Posterior cingulate gyrus (tissue), 11 donors: Measurements from ENCODE around the gene PLXNA1.

ENCODE experiments used
- DNase-seq, 10 donors: peaks; one replicate each; pipeline versions ENCODE4 v3.0.0 to v3.0.0-alpha.2; 2020 to 2021; ENCODE audit warnings: mixed read lengths in 3 of 10
- intact Hi-C: fragments of 100-400 bp; cut with DNase I; formaldehyde crosslinking; loops from one replicate; pipeline ENCODE4 v1.15.1; 2023

The PLXNA1 gene

DNA sequence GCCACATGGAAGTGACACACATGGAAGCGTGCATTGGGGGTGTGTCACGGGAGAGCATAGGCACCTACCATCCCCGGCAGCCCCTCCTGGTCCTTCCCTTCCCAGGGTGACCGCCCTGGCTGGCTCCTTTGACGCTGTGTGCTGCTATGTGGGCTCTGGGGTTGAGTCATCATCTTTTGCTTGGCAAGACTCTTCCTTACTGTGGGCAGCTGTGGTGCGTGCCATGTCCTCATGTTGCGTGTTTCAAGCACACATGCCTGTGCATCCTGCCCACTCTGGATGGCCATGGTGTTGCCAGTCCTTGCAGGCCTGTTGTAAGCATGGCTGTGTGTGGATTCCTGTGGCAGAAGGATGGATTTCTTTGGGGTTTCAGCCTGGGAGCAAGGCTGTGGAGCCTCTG is 14.0 kb downstream of the PLXNA1 start:
- DNase-seq = peak in 7 of 10 donors; percentile 34 to 95 (median 76)
- intact Hi-C loops = no loop called here

DNA sequence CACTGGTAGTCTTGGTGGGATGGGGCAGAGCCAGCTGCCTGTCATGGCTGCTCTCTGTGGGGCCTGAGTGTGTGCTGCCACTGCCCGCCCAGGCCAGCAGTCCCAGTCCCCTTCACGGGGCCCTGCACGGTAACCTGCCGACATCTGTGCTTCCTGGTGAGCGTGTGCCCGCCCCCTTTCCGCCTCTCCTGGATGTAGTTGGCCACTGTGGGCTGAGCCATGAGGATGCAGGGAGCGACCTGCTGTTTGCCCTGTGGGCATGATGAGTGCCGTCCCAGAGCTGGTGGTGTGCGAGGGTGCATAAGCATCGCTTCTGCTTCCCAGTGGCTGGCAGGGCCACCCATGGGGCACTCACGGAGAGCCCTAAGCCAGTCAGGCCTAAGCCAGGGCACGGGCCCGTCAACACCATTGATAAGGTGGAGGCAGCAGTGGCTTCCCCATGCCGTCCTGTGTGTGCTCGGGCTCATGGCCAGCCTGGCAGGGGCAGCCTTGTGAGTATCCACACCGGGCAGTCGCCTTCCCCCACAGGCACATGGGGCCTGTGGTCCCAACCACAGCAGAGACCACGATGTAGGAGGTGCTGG is 14.6 kb downstream of the PLXNA1 start:
- no peak for DNase-seq
- intact Hi-C loops = no loop called here

DNA sequence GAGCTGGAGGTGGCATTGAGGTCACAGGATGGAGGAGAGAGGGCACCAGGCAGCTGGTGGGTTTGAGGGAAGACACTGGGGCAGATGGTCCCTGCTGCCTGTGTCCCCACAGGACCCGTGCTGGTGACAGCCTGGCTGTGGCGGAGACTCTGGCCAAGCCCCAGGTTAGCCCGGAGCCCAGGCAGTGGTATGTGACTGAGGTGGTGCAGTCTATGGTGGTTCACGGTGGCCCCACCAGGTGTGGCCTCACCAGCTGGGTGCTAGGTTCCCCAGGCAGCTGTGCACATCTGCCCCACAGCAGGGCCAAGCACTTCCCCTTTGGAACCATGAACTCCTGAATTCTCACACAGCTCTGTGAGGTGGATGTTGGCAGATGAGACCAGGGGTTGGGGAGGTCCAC is 15.4 kb downstream of the PLXNA1 start:
- intact Hi-C loops = no loop called here

DNA sequence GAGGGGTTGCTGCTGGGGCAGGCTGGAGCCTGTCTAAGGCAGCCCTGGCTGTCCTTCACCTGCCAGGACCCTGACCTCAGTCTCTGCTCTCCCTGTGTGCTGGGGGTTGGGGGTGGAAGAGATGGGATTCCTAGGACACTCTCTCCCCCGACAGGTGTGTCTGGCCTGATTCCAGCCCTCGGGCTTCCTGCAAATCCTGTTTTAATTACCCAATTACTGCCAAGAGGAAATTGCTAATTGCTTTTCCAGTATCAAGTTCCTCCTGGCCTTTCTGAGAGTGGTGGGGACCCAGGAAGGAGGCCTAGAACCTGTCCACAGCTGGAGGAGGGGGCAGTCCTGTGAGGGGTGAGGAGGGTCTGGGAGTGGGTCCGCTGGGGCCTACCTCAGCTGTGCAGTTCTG is 15.8 kb downstream of the PLXNA1 start:
- DNase-seq = no peak
- intact Hi-C loops = no loop called here

More for the DNA sequence above, 15.4 kb downstream of the PLXNA1 start:
- no peak for DNase-seq

DNA sequence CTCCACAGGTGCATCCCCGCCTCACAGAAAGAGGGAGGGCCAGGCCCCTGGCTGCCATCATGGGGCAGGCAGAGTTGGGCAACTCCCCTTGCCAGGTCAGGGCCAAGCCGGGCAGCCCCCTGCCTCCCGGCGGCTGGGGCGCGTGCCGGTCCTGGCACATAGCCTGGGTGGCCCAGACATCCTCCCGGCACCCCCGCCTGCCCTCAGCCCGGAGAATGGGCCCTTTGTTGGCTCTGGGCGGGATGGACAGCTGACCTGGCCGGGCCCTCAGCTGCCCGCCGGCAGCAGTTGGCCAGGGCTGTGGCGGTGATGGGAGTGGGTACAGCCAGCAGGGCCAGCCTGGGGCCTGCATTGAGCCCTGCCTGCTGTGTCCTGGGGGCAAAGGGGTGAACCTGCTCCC is 16.5 kb downstream of the PLXNA1 start:
- peak; percentile 46 to 96 (median 73) for DNase-seq
- intact Hi-C loops = no loop called here

DNA sequence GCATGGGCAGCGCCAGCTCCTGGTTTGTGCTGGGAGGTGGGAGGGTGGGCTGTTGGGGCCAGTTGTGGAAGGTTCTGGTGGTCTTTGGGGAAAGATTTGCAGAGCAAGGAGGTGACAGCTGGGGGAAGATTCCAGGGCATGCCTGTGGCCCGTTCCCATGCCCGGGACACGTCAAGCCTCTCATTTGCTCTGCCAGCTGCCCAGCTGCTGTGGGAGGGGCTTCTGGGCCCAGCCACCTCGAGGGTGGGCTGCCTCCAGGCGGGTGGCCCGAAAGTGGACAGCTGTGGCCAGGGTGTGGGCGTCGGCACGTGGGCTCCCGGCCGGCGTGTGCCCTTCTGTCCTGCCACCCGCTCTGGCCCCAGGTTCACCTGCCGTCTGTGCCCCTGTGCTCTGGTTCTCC is 17.2 kb downstream of the PLXNA1 start:
- no peak for DNase-seq
- intact Hi-C loops = no loop called here

DNA sequence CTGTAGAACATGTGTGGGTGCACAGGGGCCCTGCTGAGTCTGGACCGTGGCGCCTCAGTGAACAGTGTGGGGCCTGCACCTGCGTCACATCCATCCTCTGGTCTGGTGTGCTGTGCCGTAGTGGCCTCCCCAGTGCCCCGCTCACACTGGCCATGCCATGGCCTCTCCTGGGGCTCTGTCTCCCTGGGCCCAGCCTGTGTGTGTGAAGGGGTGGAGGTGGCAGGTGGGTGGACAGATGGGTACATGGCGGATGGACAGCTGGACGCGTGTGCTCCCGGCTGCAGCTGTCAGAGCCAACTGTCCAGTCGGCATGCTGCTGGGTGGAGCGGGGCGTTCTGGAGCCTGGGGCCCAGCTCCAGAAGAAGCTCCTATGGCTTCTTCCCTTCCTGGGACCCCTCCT is 17.8 kb downstream of the PLXNA1 start:
- intact Hi-C loops = no loop called here
- DNase-seq = no peak

DNA sequence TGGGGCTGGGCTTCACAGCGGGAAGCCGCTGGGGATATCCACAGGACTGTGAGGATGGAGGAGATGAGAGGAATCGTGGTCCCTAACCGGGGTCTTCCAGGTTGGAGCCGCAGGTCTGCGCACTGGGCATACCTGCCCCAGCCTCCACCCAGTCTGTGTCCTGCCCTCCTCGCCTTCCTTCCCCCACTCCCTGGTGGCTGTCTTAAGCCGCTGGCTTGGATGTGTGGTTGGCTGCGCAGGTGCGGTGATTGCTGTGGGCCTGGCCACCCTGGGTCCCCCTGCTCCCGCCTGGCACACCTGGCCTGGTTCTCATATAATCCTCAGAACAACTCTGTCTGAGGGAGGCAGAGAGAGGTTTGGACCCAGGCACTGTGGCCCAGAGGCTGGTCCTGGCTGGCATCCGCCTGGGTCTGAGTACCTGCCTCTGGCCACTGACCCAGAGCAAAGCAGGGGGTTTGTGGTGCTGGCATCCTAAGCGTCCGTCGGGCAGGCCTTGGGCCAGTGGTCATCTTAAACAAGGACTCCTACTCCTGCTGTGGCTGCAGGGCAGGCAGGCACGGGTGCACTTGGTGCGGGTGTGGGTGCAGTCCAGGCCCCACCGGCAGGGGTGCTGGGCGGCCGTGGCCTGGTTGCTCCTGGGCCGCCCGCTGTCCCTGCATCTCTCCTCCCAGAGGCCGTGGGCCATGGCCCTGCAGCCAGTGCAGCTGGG is 18.7 kb downstream of the PLXNA1 start:
- no peak for DNase-seq
- intact Hi-C loops = no loop called here

DNA sequence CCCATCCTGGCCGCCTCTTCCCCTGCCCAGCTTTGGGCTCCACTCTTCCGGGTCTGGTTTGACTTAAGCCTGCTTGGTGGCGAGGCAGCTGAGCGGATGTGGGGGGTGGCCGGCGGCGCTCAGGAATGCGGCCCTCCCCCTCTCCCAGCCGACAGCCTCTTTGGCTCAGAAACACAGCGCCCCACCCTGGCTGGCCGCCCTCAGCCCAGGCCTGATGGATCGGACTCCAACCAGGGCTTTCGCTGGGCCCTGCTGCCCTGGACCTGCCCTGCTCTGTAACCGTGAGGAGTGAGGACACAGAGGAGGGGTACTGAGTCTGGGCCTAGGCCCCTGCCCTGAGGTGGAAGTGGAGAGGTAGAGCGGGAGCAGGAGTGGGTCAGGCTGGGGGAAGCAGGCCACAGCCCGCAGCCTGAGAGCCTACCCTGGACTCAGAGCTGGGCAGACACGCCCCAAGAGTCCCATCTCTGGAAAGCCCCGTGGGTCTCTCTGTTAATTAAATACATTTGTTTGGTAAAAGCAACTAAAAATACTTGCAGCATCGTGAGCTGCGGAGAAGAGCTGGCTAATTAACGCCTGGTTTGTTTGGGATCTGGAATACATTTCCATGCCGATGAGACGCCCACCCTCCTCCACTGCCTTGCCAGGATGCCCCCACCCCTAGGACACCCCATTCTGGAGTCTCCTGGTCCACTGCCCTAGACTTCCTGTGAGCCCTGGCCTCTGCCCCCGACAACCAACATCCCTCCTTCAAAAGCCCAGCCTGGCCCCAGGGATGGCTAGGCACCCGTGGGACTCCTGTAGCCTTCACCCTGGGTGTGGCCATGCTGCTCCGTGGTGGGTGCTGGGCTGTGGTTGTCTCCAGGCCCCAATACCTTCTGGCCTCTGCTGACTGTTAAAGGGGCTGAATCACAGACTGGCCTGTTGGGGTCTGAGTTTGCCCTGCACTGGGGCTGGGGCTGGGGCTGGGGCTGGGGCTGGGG is 19.6 kb downstream of the PLXNA1 start:
- intact Hi-C loops = no loop called here
- peak in 9 of 10 donors; percentile 40 to 93 (median 59) for DNase-seq

DNA sequence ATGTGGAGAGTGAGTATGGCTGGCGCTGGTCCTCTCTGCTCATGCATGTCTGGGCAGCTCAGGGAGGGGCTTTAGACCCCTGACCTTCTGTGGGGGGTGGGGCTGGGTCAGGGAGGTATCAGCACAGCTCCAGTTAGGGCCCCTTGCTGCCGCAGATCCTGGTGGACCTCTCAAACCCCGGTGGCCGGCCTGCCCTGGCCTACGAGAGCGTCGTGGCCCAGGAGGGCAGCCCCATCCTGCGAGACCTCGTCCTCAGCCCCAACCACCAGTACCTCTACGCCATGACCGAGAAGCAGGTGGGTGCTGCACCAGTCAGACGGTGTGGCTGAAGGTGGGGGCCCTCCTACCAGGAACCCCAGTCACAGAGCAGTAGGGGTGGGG is 20.2 kb downstream of the PLXNA1 start:
- no peak for DNase-seq
- intact Hi-C loops = no loop called here

DNA sequence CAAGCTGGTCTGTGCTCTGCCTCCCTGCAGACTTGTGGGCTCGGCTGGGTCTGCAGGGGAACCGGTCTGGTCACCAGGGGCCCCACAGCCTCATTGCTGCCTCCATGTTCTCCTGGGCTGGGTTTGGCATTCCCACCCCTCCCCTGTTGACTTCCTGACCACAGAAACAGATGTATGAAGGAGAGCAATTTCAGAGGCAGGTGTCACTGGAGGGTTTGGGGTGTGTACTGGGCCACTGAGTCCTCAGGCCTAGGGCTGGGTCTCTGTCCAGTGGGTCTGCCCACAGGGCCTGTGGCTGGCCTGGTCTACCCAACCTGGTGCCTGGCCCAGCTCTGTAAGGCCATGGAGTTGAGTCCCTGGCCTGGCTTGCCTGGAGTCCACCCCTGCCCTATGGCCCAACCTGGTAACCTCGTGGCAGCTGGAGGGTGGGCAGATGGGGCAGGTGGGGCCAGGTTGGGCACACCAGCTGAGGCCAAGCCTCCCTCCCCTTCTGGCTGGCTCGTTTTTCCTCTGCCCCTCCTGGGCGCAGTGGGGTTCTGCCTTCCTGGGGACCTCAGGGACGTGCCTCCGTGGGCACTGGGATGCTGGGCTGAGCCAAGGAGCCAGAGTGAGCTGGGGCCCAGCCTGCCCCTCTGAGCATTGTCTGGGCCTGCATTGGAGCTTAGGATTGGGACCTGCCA is 20.8 kb downstream of the PLXNA1 start:
- intact Hi-C loops = no loop called here
- no peak for DNase-seq

DNA sequence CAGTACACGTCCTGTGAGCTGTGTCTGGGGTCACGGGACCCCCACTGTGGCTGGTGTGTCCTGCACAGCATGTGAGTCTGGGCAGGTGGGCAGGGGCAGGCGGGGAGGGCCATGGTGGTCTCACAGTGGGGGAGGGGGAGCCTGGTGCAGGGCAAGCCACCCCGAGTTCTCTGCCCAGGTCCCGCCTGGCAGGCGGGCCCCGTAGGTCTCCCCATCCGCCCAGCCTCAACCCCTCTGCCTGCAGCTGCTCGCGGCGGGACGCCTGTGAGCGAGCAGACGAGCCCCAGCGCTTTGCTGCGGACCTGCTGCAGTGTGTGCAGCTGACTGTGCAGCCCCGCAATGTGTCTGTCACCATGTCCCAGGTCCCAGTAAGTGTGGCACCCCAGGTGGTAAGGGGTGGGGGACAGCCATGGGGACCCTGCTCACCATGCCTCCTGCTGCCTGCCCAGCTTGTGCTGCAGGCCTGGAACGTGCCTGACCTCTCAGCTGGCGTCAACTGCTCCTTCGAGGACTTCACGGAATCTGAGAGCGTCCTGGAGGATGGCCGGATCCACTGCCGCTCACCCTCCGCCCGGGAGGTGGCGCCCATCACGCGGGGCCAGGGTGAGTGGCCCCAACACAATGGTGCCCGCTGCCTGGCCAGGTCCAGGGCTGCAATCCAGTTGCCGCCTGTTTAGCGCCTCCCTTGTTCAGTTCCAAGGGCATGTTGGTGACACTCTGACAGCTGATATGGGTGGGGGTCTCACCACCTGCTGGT is 21.9 kb downstream of the PLXNA1 start:
- no peak for DNase-seq
- intact Hi-C loops = no loop called here

DNA sequence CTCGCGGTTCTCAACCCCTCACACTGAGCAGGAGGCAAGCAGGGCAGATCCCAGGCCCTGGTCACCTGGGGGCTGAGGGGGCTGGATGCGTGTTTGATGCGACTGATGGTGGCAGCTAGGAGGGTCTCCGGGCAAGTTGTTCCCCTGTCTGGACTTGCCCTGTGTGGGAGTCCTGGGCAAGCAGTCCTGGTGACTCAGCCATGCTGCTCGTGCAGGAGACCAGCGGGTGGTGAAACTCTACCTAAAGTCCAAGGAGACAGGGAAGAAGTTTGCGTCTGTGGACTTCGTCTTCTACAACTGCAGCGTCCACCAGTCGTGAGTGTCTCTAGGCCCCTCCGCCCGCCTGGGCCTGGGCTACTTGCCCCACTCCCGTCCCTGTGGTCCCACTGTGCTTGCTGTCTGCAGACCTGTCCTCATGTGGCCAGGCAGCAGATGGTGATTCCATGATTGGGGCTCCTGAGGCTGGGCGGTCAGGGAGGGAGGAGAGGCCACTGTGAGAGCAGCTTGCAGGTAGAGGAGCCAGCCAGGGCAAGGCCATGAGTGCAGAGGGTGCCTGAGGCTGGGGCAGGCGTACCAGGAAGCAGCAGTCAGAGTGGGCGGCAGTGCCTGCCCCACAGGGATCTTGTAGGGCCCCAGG is 23.1 kb downstream of the PLXNA1 start:
- intact Hi-C loops = no loop called here
- no peak for DNase-seq

DNA sequence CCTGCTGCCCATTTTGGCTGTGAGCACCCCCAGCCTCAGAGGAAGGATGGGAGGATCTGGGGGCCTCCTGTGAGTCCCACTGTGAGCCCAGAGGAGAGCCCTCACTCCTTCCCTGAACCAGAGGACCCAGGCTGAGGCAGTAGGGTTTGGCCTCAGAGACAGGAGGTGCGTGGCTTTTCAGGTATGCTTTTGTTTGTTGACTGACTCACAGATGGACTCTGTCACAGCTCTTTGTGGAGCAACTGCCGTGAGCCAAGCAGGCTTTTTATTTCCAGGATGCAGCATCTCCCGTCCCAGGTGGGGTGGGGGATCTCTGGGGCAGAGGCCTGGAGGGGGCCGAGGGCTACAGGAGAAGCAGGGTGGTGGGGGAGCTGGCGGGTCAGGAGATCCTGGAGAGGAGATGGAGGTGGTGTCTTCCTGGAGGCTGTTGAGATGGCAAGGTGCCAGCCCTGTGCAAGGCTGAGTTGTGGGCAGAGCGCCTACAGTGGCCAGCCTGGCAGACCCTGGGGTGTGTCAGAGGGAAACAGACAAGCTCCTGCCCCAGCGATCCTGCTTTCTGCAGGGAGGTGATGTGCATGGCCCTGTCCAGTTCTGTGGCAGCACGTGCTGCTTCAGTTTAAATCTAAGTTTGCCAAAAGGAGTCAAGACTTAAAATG is 24.0 kb downstream of the PLXNA1 start:
- intact Hi-C loops = no loop called here
- no peak for DNase-seq

DNA sequence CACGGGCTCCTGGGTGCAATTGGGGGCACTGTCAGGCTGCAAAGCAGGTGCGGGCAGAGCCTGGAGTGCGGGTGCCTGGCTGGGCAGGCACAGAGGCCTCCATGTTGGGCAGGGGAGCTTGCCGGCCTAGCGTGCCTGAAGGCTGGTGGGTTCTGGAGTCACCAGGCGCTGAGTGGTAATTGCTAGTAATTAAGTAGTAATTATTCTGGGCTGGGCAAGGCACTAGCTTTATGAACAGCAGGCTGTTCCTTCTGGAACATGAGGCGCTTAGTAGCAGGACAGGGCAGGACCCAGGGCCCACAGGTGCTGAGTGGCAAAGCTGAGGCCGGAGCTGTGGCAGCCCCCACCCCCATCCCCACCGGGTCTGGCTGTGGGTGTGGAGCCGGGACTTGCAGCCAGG is 25.3 kb downstream of the PLXNA1 start:
- no peak for DNase-seq
- intact Hi-C loops = no loop called here

DNA sequence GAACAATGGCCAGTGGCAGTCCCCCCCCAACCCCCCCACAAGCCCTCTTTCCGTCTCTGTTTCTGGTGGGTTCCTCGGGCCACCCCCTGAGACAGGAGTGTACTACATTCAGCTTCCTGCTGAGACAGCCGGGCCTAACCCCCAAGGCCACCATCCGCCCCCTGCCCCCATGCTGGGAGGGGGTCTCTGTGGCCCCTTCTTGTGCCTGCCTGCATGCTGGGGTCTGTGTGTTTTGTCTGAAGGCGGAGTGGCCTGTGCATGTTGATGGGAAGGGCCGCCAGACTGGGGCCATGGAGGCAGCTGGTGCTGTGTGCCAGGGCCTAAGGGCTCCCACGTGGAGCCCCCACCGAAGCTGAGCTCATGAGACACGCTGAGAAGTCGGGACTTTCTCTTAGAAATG is 26.6 kb downstream of the PLXNA1 start:
- no peak for DNase-seq
- intact Hi-C loops = no loop called here

DNA sequence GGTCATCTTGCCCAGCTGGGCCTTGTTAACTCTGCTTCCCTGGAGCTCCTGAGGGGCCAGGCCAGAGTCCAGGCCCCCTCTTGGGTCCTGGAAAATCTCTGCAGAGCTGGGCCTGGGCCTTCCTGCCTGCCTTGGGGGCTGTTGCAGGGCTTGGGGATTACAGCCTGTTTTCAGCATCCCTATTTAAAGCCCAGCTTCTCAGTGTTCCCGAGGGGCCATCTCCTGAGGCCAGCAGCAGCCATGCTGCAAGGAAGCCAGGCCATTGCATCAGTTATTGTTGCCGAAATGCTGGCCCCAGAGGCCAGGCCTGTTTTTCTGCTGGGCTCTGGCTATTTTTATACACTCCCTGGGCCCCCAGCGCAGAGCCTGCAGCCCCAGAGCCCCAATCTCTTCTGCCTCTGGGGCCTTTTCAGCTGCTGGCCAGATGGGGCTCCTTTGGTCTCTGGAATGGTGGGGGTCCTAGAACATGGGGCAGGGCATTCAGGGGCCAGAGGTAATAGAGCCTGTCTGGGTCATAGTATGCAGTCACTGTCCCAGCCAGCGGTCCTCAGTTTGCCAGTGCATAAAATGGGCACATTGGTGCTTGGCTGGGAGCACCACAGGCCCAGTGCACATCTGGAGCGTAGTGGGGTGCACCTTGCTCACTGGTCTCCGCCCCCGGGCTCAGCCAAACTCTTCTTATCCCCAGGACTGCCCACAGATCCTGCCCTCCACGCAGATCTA is 28.5 kb downstream of the PLXNA1 start:
- intact Hi-C loops = no loop called here
- DNase-seq = no peak

DNA sequence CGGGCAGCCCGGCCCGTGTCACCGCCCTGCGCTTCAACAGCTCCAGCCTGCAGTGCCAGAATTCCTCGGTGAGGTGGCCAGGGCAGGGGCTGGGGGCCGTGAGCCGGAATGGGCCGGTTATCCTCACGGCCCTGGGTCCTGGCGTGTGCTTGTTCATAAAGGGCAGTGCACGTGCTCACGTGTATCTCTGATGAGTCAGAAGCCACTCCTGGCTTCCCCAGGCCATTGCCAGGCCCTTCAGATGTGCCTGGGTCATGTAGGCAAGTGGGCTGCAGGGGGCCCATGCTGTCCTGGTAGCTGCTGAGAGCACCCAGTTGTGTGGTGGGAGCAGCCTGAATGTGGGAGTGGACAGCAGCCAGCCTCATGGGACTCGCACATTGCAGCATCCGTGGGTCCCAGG is 29.2 kb downstream of the PLXNA1 start:
- DNase-seq = no peak
- intact Hi-C loops = no loop called here

DNA sequence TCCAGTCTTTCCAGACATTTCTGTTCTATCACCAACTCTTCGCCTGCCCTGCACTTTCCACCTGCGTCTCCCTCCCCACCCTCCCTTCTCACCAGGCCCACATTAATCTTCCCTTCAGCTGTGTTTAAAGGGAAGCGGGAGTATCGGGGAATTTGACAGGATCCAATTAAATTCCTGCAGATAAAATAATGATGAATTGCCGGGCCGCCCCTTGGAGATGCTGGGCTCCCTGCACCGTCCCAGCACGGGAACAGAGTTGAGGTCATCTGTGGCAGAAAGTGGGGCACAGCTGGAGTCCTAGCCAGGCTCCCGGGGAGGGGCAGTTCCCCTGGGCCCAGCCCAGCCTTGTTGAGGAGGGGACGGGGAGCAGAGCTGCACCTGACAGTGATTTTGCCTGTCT is 30.3 kb downstream of the PLXNA1 start:
- no peak for DNase-seq
- intact Hi-C loops = no loop called here
